ENCODE data around the gene SHB.

SHB gene

GRCh38 chr9:37958154-37958553, 110.9 kb downstream of the SHB start:
- Histone ChIP-seq H3K36me3 (ENCODE audit: low read depth) (peaks cover 37% of the 10 kb centered on the region), H3K4me1 (ENCODE audit: insufficient read depth, poor library complexity, severe bottlenecking) (peaks cover 23% of the 10 kb centered on the region), H3K9me3 (ENCODE audit: severe bottlenecking) (no peaks in the 10 kb centered on the region), H3K4me3 (ENCODE audit: severe bottlenecking) (no peak overlapping the region), H3K27ac (ENCODE audit: poor library complexity, severe bottlenecking) (peak overlapping the region; percentile 8), H3K27me3 (ENCODE audit: insufficient read depth, poor library complexity, severe bottlenecking) (no peaks in the 10 kb centered on the region)
- no peak for TF ChIP-seq CTCF (IDR thresholded peaks at IDR 0.05; ENCODE audit: poor library complexity, severe bottlenecking)
- DNase-seq (ENCODE audit: low spot score), result no peak
- no peak for ATAC-seq (ENCODE audit: low read depth)

- H3K36me3 ChIP-seq (ENCODE audit: low read depth), result peaks cover 37% of the 10 kb centered on the region
- no peak overlapping the region for H3K4me3 ChIP-seq (ENCODE audit: severe bottlenecking)
- no peak for DNase-seq (ENCODE audit: low spot score)
- H3K9me3 ChIP-seq (ENCODE audit: severe bottlenecking), result no peaks in the 10 kb centered on the region
- peak overlapping the region; percentile 96 for H3K27ac ChIP-seq (ENCODE audit: poor library complexity, severe bottlenecking)
- H3K27me3 ChIP-seq (ENCODE audit: insufficient read depth, poor library complexity, severe bottlenecking), result no peaks in the 10 kb centered on the region
- no peak for TF ChIP-seq CTCF (IDR thresholded peaks at IDR 0.05; ENCODE audit: poor library complexity, severe bottlenecking)
- peaks cover 28% of the 10 kb centered on the region for H3K4me1 ChIP-seq (ENCODE audit: insufficient read depth, poor library complexity, severe bottlenecking)
- no peak for ATAC-seq (ENCODE audit: low read depth)
These were observed 111.4 kb downstream of the SHB start for GRCh38 chr9:37957664-37957953.

- H3K27me3 ChIP-seq (ENCODE audit: insufficient read depth, poor library complexity, severe bottlenecking), result no peaks in the 10 kb centered on the region
- H3K27ac ChIP-seq (ENCODE audit: poor library complexity, severe bottlenecking), result peak overlapping the region; percentile 96
- no peak for ATAC-seq (ENCODE audit: low read depth)
- H3K9me3 ChIP-seq (ENCODE audit: severe bottlenecking), result no peaks in the 10 kb centered on the region
- H3K36me3 ChIP-seq (ENCODE audit: low read depth), result peaks cover 43% of the 10 kb centered on the region
- no peak for DNase-seq (ENCODE audit: low spot score)
- H3K4me3 ChIP-seq (ENCODE audit: severe bottlenecking), result no peak overlapping the region
- H3K4me1 ChIP-seq (ENCODE audit: insufficient read depth, poor library complexity, severe bottlenecking), result peaks cover 31% of the 10 kb centered on the region
- TF ChIP-seq CTCF (IDR thresholded peaks at IDR 0.05; ENCODE audit: poor library complexity, severe bottlenecking), result no peak
These were observed 111.9 kb downstream of the SHB start for GRCh38 chr9:37956904-37957663.

- Histone ChIP-seq H3K27ac (ENCODE audit: poor library complexity, severe bottlenecking) (peak overlapping the region; percentile 96), H3K4me3 (ENCODE audit: severe bottlenecking) (no peak overlapping the region), H3K9me3 (ENCODE audit: severe bottlenecking) (no peaks in the 10 kb centered on the region), H3K4me1 (ENCODE audit: insufficient read depth, poor library complexity, severe bottlenecking) (peaks cover 33% of the 10 kb centered on the region), H3K36me3 (ENCODE audit: low read depth) (peaks cover 49% of the 10 kb centered on the region), H3K27me3 (ENCODE audit: insufficient read depth, poor library complexity, severe bottlenecking) (no peaks in the 10 kb centered on the region)
- DNase-seq (ENCODE audit: low spot score) (no peak), ATAC-seq (ENCODE audit: low read depth) (no peak)
- TF ChIP-seq CTCF (IDR thresholded peaks at IDR 0.05; ENCODE audit: poor library complexity, severe bottlenecking), result no peak
These were observed 112.6 kb downstream of the SHB start for GRCh38 chr9:37956423-37956820.

GRCh38 chr9:37955781-37956422, 113.1 kb downstream of the SHB start:
- ATAC-seq (ENCODE audit: low read depth) (no peak), DNase-seq (ENCODE audit: low spot score) (no peak)
- Histone ChIP-seq H3K9me3 (ENCODE audit: severe bottlenecking) (no peaks in the 10 kb centered on the region), H3K36me3 (ENCODE audit: low read depth) (peaks cover 53% of the 10 kb centered on the region), H3K4me1 (ENCODE audit: insufficient read depth, poor library complexity, severe bottlenecking) (peaks cover 33% of the 10 kb centered on the region), H3K27ac (ENCODE audit: poor library complexity, severe bottlenecking) (peak overlapping the region; percentile 96), H3K27me3 (ENCODE audit: insufficient read depth, poor library complexity, severe bottlenecking) (no peaks in the 10 kb centered on the region), H3K4me3 (ENCODE audit: severe bottlenecking) (no peak overlapping the region)
- no peak for TF ChIP-seq CTCF (IDR thresholded peaks at IDR 0.05; ENCODE audit: poor library complexity, severe bottlenecking)

All from RWPE2 (cell line).